ENCODE results near the gene NTRK1.

NTRK1 gene

DNA sequence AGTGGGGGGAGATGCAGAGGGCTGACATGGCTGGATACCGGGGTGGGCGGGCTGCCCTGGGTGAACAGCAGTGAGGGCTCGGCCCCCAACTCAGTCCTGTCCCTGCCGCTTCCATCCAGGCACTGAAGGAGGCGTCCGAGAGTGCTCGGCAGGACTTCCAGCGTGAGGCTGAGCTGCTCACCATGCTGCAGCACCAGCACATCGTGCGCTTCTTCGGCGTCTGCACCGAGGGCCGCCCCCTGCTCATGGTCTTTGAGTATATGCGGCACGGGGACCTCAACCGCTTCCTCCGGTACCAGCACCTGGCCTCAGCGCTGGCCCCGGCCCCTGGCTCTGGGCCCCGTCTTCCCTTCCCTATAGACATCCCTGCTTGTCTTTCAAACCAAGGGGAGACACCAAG, 15.6 kb downstream of the NTRK1 start:
- Histone ChIP-seq H3K27ac (no peak overlapping the region), H3K9me3 (no peaks in the 10 kb centered on the region), H3K27me3 (peaks cover 0 to 55% of the 10 kb centered on the region in 2 donors), H3K4me3 (no peak overlapping the region), H3K4me1 (no peaks in the 10 kb centered on the region), H3K36me3 (no peaks in the 10 kb centered on the region)
- DNase-seq: no peak
- TF ChIP-seq, protein P1, sequence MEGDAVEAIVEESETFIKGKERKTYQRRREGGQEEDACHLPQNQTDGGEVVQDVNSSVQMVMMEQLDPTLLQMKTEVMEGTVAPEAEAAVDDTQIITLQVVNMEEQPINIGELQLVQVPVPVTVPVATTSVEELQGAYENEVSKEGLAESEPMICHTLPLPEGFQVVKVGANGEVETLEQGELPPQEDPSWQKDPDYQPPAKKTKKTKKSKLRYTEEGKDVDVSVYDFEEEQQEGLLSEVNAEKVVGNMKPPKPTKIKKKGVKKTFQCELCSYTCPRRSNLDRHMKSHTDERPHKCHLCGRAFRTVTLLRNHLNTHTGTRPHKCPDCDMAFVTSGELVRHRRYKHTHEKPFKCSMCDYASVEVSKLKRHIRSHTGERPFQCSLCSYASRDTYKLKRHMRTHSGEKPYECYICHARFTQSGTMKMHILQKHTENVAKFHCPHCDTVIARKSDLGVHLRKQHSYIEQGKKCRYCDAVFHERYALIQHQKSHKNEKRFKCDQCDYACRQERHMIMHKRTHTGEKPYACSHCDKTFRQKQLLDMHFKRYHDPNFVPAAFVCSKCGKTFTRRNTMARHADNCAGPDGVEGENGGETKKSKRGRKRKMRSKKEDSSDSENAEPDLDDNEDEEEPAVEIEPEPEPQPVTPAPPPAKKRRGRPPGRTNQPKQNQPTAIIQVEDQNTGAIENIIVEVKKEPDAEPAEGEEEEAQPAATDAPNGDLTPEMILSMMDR (IDR thresholded peaks at IDR 0.05): no peak
- intact Hi-C loops (cut with DNase I; ENCODE audit: low total_unique reads): no loop called here

DNA sequence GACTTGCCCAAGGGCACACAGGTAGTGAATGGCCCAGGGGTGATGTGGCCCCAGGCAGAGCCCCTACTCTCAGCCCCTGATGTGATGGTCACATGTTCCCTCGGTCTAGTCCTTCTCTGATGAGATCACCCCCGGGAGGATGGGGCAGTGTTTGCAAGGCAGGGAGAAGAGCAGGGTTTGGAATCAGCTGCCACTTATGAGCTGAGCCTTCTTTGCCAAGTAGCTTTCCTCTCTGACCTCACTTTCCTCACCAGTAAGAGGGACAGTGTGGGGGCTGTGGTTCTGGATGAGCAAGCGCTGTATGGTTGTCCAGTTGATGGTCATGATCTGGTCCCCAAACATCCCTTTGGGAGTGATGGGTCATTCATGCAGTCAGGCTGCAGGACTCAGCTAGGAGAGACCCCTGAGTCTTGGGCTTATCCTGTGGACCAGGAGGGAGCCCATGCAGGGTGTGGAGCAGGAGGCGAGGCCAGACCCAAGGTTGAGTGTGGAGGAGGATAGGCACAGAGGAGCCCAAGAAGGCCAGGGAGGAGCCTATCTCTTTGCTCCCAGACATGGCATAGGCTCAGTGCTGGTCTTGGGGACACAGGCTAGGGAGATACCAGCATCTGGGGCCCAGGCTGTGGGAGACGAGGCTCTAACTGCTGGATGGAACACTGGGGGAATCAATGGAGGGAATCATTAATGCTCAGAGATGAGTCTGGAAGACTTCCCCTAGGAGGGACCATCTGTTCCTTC, 16.9 kb downstream of the NTRK1 start:
- H3K27me3 ChIP-seq: peaks cover 0 to 65% of the 10 kb centered on the region in 2 donors
- H3K36me3 ChIP-seq: no peaks in the 10 kb centered on the region
- intact Hi-C loops (cut with DNase I; ENCODE audit: low total_unique reads): no loop called here

DNA sequence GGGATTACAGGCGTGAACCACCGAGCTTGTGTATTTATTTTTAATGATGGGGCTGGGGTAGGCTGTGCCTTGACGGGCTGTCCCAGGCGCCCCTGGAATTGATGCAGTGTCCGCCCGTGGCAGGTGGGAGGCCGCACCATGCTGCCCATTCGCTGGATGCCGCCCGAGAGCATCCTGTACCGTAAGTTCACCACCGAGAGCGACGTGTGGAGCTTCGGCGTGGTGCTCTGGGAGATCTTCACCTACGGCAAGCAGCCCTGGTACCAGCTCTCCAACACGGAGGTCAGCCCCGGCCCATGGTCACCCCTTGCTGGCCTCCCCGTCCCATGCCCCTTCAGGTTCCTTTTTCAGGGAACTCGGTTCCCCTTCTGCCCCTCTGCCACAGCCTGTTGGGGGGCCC, 19.2 kb downstream of the NTRK1 start:
- intact Hi-C loops (cut with DNase I; ENCODE audit: low total_unique reads): loop anchor here (5.0 kb wide), 1 partner anchor 38 kb away; no protein-coding TSS in a partner anchor
- Histone ChIP-seq H3K4me3 (no peak overlapping the region), H3K9me3 (no peaks in the 10 kb centered on the region), H3K4me1 (peaks cover 0 to 7% (median 2%) of the 10 kb centered on the region in 4 donors), H3K36me3 (no peaks in the 10 kb centered on the region), H3K27me3 (peaks cover 0 to 62% of the 10 kb centered on the region in 2 donors), H3K27ac (no peak overlapping the region)
- no peak for DNase-seq
- TF ChIP-seq, protein P1 (IDR thresholded peaks at IDR 0.05): no peak

More for the DNA sequence above, 16.9 kb downstream of the NTRK1 start:
- Histone ChIP-seq H3K4me1 (no peaks in the 10 kb centered on the region), H3K27ac (no peak overlapping the region), H3K4me3 (no peak overlapping the region), H3K9me3 (no peaks in the 10 kb centered on the region)
- TF ChIP-seq, protein P1 (IDR thresholded peaks at IDR 0.05): no peak
- no peak for DNase-seq

DNA sequence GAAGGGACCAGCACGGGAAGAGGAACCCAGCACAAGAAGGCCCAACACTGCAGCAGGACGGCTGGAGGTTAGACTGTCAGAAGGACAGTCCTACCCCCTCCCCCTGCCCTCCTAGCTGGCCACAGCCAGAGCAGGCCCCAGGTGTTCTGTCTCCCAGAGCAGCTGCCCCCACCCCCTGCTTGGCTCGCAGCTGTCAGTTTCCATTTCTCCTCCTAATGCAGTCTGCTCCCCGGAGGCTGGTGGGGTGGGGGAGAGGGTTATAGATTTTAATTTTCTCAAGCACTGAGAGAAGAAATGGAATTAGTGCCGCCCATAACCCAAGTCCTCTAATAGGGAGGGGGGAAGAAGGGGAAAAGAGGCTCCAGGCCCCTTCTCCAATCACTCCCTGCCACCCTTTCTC, 19.8 kb downstream of the NTRK1 start:
- Histone ChIP-seq H3K4me3 (no peak overlapping the region), H3K36me3 (no peaks in the 10 kb centered on the region), H3K4me1 (peaks cover 0 to 13% (median 5%) of the 10 kb centered on the region in 4 donors), H3K9me3 (no peaks in the 10 kb centered on the region), H3K27ac (no peak overlapping the region), H3K27me3 (peaks cover 0 to 57% of the 10 kb centered on the region in 2 donors)
- no peak for DNase-seq
- intact Hi-C loops (cut with DNase I; ENCODE audit: low total_unique reads): loop anchor here (5.0 kb wide), 1 partner anchor 38 kb away; no protein-coding TSS in a partner anchor
- TF ChIP-seq, protein P1 (IDR thresholded peaks at IDR 0.05): no peak

DNA sequence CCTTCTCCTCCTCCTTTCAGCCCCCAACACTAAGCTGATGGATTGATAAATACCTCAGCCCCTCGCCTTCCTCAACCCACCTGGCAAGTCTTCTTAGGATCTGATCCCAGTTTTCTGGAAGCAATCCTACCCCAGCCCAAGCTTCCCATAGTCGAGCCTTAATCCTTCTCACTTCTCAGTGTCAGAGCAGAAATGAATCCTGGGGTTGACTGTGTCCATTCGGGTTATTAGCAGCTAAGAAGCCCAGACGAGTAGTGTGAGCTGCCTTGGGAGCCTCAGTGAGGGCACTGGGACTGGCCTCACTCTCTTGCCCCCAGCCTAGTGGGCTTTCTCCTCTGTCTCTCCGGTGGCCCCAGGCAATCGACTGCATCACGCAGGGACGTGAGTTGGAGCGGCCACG, 20.4 kb downstream of the NTRK1 start:
- Histone ChIP-seq H3K9me3 (no peaks in the 10 kb centered on the region), H3K4me3 (no peak overlapping the region), H3K27ac (no peak overlapping the region), H3K4me1 (peaks cover 0 to 14% (median 5%) of the 10 kb centered on the region in 4 donors), H3K36me3 (no peaks in the 10 kb centered on the region), H3K27me3 (peaks cover 0 to 51% of the 10 kb centered on the region in 2 donors)
- intact Hi-C loops (cut with DNase I; ENCODE audit: low total_unique reads): loop anchor here (5.0 kb wide), 1 partner anchor 39 kb away; no protein-coding TSS in a partner anchor
- TF ChIP-seq, protein P1 (IDR thresholded peaks at IDR 0.05): no peak
- DNase-seq: no peak
